Measurements from ENCODE around the gene SELPLG. TPM values are rescaled to one million over a fixed set of nuclear protein-coding genes. Genes with fewer than 3 reads are reported as not detected.

Gene SELPLG
- total RNA-seq, 4 donors from 2014 or later, result 7.2 to 15.7 (median 10.0) TPM

GRCh38 chr12:108578813-108579212 is 54.9 kb downstream of the SELPLG start:
- peaks cover 0 to 22% (median 10%) of the 10 kb centered on the region in 4 donors for H3K4me1 ChIP-seq
- 96% methylated on average over 3 of the region's 3 CpGs for WGBS
- intact Hi-C loops (cut with DNase I), result no loop called here
- TF ChIP-seq POLR2AphosphoS5 (IDR thresholded peaks at IDR 0.05) (no peak), CTCF (IDR thresholded peaks at IDR 0.05) (no peak), POLR2A (IDR thresholded peaks at IDR 0.05; ENCODE audit: low read depth) (no peak), EP300 (IDR thresholded peaks at IDR 0.05) (no peak)
- H3K4me3 ChIP-seq, result no peak overlapping the region
- DNase-seq (ENCODE audit: extremely low spot score), result no peak
- H3K27ac ChIP-seq (replicated peaks in 1 of 4), result no peak overlapping the region
- H3K36me3 ChIP-seq, result no peaks in the 10 kb centered on the region
- H3K27me3 ChIP-seq, result no peaks in the 10 kb centered on the region
- no peaks in the 10 kb centered on the region for H3K9me3 ChIP-seq

GRCh38 chr12:108578264-108578663 is 55.4 kb downstream of the SELPLG start:
- DNase-seq (ENCODE audit: extremely low spot score), result no peak
- Histone ChIP-seq H3K27ac (replicated peaks in 1 of 4) (no peak overlapping the region), H3K27me3 (no peaks in the 10 kb centered on the region), H3K9me3 (no peaks in the 10 kb centered on the region), H3K36me3 (no peaks in the 10 kb centered on the region), H3K4me1 (peaks cover 0 to 22% (median 10%) of the 10 kb centered on the region in 4 donors), H3K4me3 (no peak overlapping the region)
- TF ChIP-seq CTCF (IDR thresholded peaks at IDR 0.05), result no peak
- TF ChIP-seq POLR2A (IDR thresholded peaks at IDR 0.05; ENCODE audit: low read depth), result no peak
- TF ChIP-seq EP300 (IDR thresholded peaks at IDR 0.05), result no peak
- no peak for TF ChIP-seq POLR2AphosphoS5 (IDR thresholded peaks at IDR 0.05)
- WGBS, result 82% methylated on average over 2 of the region's 2 CpGs
- intact Hi-C loops (cut with DNase I), result no loop called here

- no peak for DNase-seq (ENCODE audit: extremely low spot score)
- no peak overlapping the region for H3K27ac ChIP-seq (replicated peaks in 1 of 4)
- no peaks in the 10 kb centered on the region for H3K36me3 ChIP-seq
- intact Hi-C loops (cut with DNase I), result no loop called here
- no peaks in the 10 kb centered on the region for H3K9me3 ChIP-seq
- H3K27me3 ChIP-seq, result no peaks in the 10 kb centered on the region
- no peak overlapping the region for H3K4me3 ChIP-seq
- H3K4me1 ChIP-seq, result peaks cover 0 to 22% (median 10%) of the 10 kb centered on the region in 4 donors
- TF ChIP-seq CTCF (IDR thresholded peaks at IDR 0.05), result no peak
- TF ChIP-seq EP300 (IDR thresholded peaks at IDR 0.05), result no peak
- TF ChIP-seq POLR2A (IDR thresholded peaks at IDR 0.05; ENCODE audit: low read depth), result no peak
- TF ChIP-seq POLR2AphosphoS5 (IDR thresholded peaks at IDR 0.05), result no peak
Observed at GRCh38 chr12:108577458-108577857, 56.2 kb downstream of the SELPLG start.

- Histone ChIP-seq H3K36me3 (no peaks in the 10 kb centered on the region), H3K9me3 (no peaks in the 10 kb centered on the region), H3K27me3 (no peaks in the 10 kb centered on the region), H3K4me1 (peaks cover 0 to 19% (median 8%) of the 10 kb centered on the region in 4 donors), H3K4me3 (no peak overlapping the region), H3K27ac (replicated peaks in 1 of 4) (no peak overlapping the region)
- WGBS, result 76% methylated on average over 6 of the region's 6 CpGs
- no peak for TF ChIP-seq CTCF (IDR thresholded peaks at IDR 0.05)
- TF ChIP-seq POLR2A (IDR thresholded peaks at IDR 0.05; ENCODE audit: low read depth), result no peak
- no peak for TF ChIP-seq EP300 (IDR thresholded peaks at IDR 0.05)
- TF ChIP-seq POLR2AphosphoS5 (IDR thresholded peaks at IDR 0.05), result no peak
- no peak for DNase-seq (ENCODE audit: extremely low spot score)
- intact Hi-C loops (cut with DNase I), result no loop called here
Observed at GRCh38 chr12:108576660-108577234, 56.9 kb downstream of the SELPLG start.
